Tibial nerve (tissue), 4 donors: ENCODE data around the gene ST6GALNAC4. TPM values are rescaled to one million over a fixed set of nuclear protein-coding genes. Genes with fewer than 3 reads are reported as not detected.
A peak's percentile ranks its signal among the peaks of the same experiment; 100 is the strongest.

Experiments
- DNase-seq, 2 donors: peaks; one replicate each; pipeline ENCODE4 v3.0.0-alpha.2; 2019; ENCODE audit warnings: low spot score in 2 of 2
- H3K27ac ChIP-seq, 4 donors: fragments of 200-600 bp; sonication (generic) in 3 of 4; one replicate each; pipeline ENCODE4 v1.5.1; 2017 to 2019; ENCODE audit warnings: mild to moderate bottlenecking in 1 of 4
- H3K27me3 ChIP-seq, 2 donors: fragments of 200-600 bp; sonication (generic) in 1 of 2; one replicate each; pipeline versions ENCODE4 v1.5.1 to v1.6.0; 2017 to 2019
- H3K36me3 ChIP-seq, 3 donors: fragments of 200-600 bp; sonication (generic); one replicate each; pipeline ENCODE4 v1.5.1; 2018 to 2019
- H3K4me1 ChIP-seq, 4 donors: fragments of 200-600 bp; sonication (generic) in 3 of 4; one replicate each; pipeline ENCODE4 v1.5.1; 2017 to 2019
- H3K4me3 ChIP-seq, 4 donors: fragments of 200-600 bp; sonication (generic) in 3 of 4; one replicate each; pipeline ENCODE4 v1.5.1; 2017 to 2019; ENCODE audit warnings: mild to moderate bottlenecking in 1 of 4, moderate library complexity in 1 of 4
- H3K9me3 ChIP-seq, 4 donors: fragments of 200-600 bp; sonication (generic) in 3 of 4; one replicate each; pipeline ENCODE4 v1.5.1; 2017 to 2019
- CTCF ChIP-seq, 5 experiments: fragments of 200-600 bp in 3 of 5; fragments of 450-650 bp in 2 of 5; sonication (generic) in 3 of 5; IDR thresholded peaks; one replicate each; pipeline ENCODE4 v1.5.1; 2016 to 2019; ENCODE audit warnings: antibody characterized with exemption in 5 of 5, mild to moderate bottlenecking in 3 of 5, moderate library complexity in 2 of 5
- EP300 ChIP-seq, 2 donors: sonication (generic); formaldehyde crosslinking; IDR thresholded peaks; one replicate each; pipeline ENCODE4 v1.6.1; 2017; ENCODE audit warnings: antibody characterized with exemption in 2 of 2, mild to moderate bottlenecking in 1 of 2
- POLR2A ChIP-seq, 2 donors: fragments of 450-650 bp; IDR thresholded peaks; one replicate each; pipeline ENCODE4 v1.6.1; 2017; ENCODE audit warnings: antibody characterized with exemption in 2 of 2, mild to moderate bottlenecking in 2 of 2, moderate library complexity in 2 of 2
- WGBS, 2 donors: methylation state at CpG; one replicate each; pipeline ENCODE4 v1.1.5; 2018; 5-methylcytosine and 5-hydroxymethylcytosine counted together
- total RNA-seq, 4 donors: library from RNA; depleted of rRNA; stranded (reverse); fragments of >200 nt; gene quantifications; one replicate each; pipeline ENCODE4 v1.1.0, GENCODE V29; 2016

ST6GALNAC4 gene
- total RNA-seq, 4 donors from 2014 or later: 23.9 to 70.5 (median 37.0) TPM

GRCh38 chr9:127959398-127959797 lies 42.6 kb upstream of the ST6GALNAC4 start:
- Histone ChIP-seq H3K4me1 (peaks cover 0 to 87% (median 73%) of the 10 kb centered on the region in 4 donors), H3K4me3 (no peak overlapping the region), H3K9me3 (no peaks in the 10 kb centered on the region), H3K27ac (peak overlapping the region; percentile 49 to 99 (median 86)), H3K36me3 (no peaks in the 10 kb centered on the region), H3K27me3 (no peaks in the 10 kb centered on the region)
- TF ChIP-seq POLR2A (IDR thresholded peaks at IDR 0.05) (no peak), EP300 (IDR thresholded peaks at IDR 0.05) (no peak), CTCF (IDR thresholded peaks at IDR 0.05) (no peak)
- WGBS, 2 donors: 84 to 93% methylated on average over 4 of the region's 4 CpGs
- no peak for DNase-seq

GRCh38 chr9:127958728-127959127 lies 41.9 kb upstream of the ST6GALNAC4 start:
- Histone ChIP-seq H3K36me3 (no peaks in the 10 kb centered on the region), H3K27ac (peak overlapping the region in 3 of 4 donors; percentile 1 to 99 (median 98)), H3K4me1 (peaks cover 0 to 87% (median 73%) of the 10 kb centered on the region in 4 donors), H3K4me3 (no peak overlapping the region), H3K27me3 (no peaks in the 10 kb centered on the region), H3K9me3 (no peaks in the 10 kb centered on the region)
- whole genome bisulfite sequencing, 2 donors: 94 to 96% methylated on average over 1 of the region's 1 CpG
- no peak for DNase-seq
- TF ChIP-seq EP300 (IDR thresholded peaks at IDR 0.05): no peak
- no peak for TF ChIP-seq POLR2A (IDR thresholded peaks at IDR 0.05)
- no peak for TF ChIP-seq CTCF (IDR thresholded peaks at IDR 0.05)

- H3K4me1 ChIP-seq: peaks cover 0 to 87% (median 75%) of the 10 kb centered on the region in 4 donors
- H3K27me3 ChIP-seq: no peaks in the 10 kb centered on the region
- DNase-seq: no peak
- peak in 3 of 5 experiments; percentile 26 to 43 (median 38) for TF ChIP-seq CTCF (IDR thresholded peaks at IDR 0.05)
- no peak for TF ChIP-seq EP300 (IDR thresholded peaks at IDR 0.05)
- no peaks in the 10 kb centered on the region for H3K36me3 ChIP-seq
- peak overlapping the region; percentile 74 to 99 (median 90) for H3K27ac ChIP-seq
- H3K9me3 ChIP-seq: no peaks in the 10 kb centered on the region
- WGBS, 2 donors: 48 to 55% methylated on average over 12 of the region's 12 CpGs
- no peak overlapping the region for H3K4me3 ChIP-seq
Observed at GRCh38 chr9:127955294-127956015, 38.6 kb upstream of the ST6GALNAC4 start.

GRCh38 chr9:127954831-127955293 lies 38.0 kb upstream of the ST6GALNAC4 start:
- Histone ChIP-seq H3K9me3 (no peaks in the 10 kb centered on the region), H3K27me3 (no peaks in the 10 kb centered on the region), H3K4me1 (peaks cover 0 to 87% (median 69%) of the 10 kb centered on the region in 4 donors), H3K36me3 (no peaks in the 10 kb centered on the region), H3K27ac (peak overlapping the region; percentile 74 to 99 (median 90)), H3K4me3 (no peak overlapping the region)
- TF ChIP-seq CTCF (IDR thresholded peaks at IDR 0.05) (no peak), POLR2A (IDR thresholded peaks at IDR 0.05) (peak in 1 of 2 donors; percentile 26), EP300 (IDR thresholded peaks at IDR 0.05) (peak in 1 of 2 donors; percentile 69)
- WGBS, 2 donors: 27 to 29% methylated on average over 7 to 13 of the region's 13 CpGs
- DNase-seq: no peak

GRCh38 chr9:127953768-127954505 lies 37.1 kb upstream of the ST6GALNAC4 start:
- Histone ChIP-seq H3K27me3 (no peaks in the 10 kb centered on the region), H3K27ac (peak overlapping the region; percentile 74 to 99 (median 90)), H3K4me1 (peaks cover 0 to 87% (median 67%) of the 10 kb centered on the region in 4 donors), H3K4me3 (no peak overlapping the region), H3K36me3 (no peaks in the 10 kb centered on the region), H3K9me3 (no peaks in the 10 kb centered on the region)
- no peak for DNase-seq
- 73 to 85% methylated on average over 17 of the region's 17 CpGs for WGBS, 2 donors
- TF ChIP-seq POLR2A (IDR thresholded peaks at IDR 0.05): no peak
- no peak for TF ChIP-seq EP300 (IDR thresholded peaks at IDR 0.05)
- TF ChIP-seq CTCF (IDR thresholded peaks at IDR 0.05): no peak
